NCI-H2196 (cell line): ENCODE data around the gene SLC5A1.
"Not testable (repeated sequence)": the region's sequence is repeated elsewhere in the genome, so short reads cannot be mapped to it uniquely, and the experiment has no call there.

Experiments
- DNase-seq: peaks from one replicate; lab custom pipeline; 2025; ENCODE audit not compliant: unreplicated experiment; lab: John Stamatoyannopoulos, UW

The SLC5A1 gene

DNA sequence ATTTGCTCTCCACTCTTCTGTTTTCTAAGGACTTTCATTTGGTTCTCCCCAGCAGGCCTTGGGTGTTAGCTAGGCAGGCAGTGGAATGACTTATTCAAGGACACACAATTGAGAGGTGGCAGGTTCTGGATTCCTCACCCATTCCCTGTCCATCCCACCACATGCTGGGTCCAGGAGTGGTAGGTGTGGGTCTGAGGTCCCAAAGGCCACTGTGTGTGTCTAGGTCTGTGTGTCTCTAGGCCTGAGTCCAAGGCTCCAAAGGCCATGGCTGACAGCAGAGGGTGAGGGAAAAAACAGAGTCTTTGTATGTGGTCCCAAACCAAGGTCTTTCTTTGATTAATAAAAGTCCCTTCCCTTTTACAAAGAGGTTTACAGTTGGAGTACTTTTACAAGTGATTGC is 40.8 kb downstream of the SLC5A1 start:
- no peak for DNase-seq

DNA sequence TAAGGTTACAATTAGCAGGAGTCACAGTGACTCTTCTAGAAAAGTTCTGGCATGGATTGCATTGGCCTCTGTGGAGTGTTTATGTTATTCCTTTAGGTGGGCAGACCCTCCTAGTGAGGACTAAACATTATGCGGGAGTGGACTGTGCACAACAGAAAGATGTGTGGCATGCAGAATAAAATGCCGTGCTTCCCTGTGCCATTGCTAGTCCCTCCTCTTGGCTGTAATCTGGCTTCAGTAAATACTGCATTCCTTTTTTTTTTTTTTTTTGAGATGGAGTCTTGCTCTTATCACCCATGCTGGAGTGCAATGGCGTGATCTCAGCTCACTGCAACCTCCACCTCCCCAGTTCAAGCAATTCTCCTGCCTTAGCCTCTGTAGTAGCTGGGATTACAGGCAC is 45.0 kb downstream of the SLC5A1 start:
- no peak for DNase-seq

DNA sequence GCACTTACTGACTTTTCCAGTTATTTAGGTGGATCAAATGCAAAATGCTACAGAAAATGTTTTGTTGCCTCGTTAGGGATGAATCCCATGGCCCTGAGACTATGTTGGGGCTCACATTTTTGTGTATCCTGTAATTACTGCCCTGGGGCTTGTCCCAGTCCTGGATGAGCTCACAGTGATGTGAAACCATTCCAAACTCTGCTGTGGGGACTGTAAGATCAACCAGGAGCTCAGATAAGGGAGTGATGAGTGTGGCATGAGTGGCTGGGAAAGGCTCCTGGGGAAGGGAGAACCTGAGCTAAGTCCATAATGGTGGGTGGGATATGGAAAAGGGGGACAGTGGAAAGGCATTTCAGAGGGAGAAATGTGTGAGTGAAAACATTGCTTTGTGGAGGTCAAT is 54.0 kb downstream of the SLC5A1 start:
- no peak for DNase-seq

DNA sequence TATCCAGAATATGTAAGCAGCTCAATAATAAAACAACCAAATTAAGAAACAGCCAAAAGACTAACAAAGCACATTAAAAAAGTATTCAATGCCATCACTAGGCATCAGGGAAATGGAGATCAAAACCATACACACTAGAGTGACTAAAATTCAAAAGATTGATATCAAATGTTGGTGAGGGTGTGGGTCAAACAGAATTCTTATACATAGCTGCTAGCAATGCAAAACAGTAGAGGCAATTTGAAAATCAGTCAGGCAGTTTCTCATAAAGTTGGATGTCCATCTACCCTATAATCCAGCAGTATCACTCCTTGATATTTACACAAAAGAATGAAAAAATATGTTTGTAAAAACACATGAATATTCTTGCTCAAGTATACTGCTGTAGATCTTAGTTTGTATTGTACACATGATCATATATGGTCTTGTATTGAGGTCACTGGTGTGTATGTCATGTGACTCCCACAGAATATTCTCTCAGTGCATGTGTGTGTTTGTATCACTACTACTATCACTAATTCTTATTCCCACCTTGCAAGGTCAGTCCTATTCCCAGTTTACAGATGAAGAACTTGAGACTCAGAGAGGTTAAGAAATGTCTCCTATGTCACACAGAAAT is 54.9 kb downstream of the SLC5A1 start:
- no peak for DNase-seq

DNA sequence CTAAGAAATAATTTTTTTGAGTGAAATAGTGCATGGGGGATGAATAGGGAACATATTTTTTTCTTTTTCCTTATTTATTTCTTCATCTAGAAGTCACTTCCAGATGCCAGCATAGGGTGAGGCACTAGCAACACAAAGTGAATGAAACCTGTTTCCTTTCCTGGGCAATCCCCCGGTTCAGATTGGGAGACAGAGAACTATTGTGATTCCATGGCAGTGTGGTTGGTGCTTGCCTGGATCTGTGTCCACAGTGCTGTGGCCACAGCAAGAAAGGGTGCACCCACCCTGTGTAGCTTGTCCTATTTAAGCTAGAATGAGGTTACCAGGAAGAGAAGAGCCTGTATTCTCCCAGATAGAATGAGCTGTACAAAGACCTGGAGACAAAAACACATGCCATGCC is 57.6 kb downstream of the SLC5A1 start:
- no peak for DNase-seq

DNA sequence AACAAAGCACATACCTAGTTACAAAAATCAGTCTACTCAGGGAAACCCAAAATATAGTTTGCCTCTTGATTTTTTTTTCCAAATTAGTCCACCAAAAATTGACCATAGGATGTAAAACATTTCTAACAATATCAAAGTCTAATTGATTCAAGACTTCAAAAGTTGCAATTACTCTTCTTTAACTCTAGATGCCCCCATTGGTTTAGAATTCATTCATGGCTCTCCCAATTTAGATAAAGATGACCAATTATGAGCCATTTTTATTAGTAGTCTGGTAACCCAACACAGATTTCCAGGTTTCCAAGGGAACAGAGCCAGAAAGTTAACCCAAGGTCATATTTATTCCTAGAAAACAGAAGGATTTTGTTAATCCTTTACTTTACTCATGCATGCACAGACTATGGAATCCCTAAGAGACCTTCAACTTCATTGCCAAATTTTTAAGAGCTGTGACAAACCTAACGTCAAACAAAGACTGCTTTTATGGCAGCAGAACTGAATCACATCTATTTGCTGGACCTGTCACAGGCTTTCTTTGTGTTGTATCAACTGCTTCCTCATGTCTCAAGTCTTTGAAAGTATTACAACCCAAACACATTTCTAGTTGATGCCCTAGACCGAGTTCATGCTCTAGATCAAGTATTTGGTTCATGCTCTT is 60.7 kb downstream of the SLC5A1 start:
- no peak for DNase-seq

DNA sequence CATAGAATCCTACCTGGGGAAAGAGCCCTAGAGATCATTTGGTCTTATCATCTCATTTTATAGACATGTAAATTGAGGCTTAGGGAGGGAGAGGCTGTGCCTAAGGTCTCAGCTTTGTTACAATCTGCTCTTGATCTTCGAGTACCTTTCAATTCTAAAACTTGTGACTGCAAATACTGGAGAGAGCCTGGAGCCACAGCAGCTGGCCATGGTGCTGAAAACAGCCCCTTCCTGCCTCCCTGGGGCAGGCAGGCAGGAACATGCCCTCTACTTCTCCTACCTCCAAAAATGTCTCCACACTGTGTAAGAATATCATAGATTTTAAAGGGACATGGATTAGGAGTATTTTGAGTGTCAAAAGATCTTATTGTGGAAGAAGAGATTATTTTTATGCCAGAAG is 63.9 kb downstream of the SLC5A1 start:
- no peak for DNase-seq

DNA sequence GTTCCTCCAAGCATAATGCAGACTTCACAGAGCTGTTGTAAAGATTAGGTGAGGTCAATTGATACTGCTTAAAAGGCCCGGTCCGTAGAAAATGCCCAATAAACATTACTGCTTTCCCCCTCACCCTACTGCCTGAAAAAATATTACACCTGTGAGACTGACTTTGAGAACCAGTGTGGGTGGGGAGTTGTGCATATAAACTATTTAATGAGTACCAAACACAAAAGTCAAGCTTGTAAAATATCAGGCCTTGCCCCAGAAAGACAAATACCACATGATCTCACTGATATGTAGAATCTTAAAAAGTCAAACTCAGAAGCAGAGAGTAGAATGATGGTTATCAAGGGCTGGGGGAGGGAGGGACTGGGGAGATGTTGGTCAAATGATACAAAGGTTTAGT is 69.3 kb downstream of the SLC5A1 start:
- DNase-seq = no peak

DNA sequence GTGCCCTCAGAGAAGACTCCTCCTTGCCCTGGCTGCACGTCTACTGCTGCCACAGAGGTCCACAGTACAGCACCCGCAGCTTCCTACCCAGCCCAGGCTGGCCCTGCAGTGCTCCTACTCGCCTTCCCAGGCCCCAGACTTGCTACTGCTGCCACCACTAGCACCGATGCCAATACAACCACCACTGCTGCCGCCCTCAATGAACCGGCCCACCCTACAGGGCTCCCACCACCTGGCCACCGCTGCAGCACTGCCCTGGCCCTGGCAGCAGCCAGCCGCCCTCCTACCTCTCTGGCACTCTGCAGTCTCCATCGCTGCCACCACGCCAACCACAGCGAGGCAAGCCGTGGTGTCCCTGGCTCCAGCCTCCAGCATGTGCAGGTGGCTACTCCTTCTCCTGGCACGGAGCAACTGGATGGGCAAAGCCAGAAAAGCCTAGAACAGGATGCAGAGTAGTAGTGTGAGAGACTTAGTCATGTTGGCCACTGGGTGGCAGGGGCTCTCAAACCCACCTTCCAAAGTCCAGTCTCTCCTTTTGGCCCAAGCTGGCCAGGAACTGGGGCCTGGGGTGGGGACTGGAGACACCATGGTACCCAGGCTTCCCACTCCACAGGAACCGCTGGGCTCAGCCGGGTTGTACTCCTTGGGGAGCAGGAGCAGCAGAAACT is 76.6 kb downstream of the SLC5A1 start:
- DNase-seq = no peak

DNA sequence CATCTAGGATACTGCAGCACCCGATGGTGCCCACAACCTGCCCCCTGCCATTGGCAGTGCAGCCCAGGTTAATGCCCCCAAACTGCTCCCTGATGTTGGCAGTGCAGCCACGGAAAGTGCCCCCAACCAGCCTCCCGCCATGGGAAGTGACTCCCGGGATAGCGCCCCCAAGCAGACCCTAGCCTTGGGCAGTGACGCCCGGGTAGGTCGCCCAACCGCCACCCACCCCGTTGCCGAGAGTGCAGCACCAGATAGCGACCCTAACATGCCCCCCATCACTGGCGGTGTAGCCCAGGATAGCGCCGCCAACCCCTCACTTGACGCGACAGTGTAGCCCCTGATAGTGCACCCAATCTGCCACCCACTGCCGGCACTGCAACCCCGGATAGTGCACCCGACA is 77.5 kb downstream of the SLC5A1 start:
- DNase-seq = no peak

DNA sequence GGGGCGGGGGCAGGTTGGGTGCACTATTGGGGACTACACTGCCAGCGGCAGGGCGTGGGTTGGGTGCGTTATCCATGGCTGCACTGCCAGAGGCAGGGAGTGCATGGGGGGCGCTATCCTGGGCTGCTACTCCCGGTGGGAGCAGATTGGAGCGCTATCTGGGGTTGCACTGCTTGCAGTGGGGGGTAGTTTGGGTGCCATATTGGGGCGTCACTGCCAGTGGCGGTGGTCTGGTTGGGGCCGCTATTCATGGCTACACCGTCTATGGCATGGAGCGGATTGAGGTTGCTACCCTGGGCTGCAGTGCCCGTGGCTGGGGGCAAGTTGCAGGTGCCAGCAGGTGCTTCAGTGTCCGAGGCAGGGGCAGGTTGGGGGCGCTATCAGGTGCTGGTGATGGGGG is 79.8 kb downstream of the SLC5A1 start:
- DNase-seq = no peak

DNA sequence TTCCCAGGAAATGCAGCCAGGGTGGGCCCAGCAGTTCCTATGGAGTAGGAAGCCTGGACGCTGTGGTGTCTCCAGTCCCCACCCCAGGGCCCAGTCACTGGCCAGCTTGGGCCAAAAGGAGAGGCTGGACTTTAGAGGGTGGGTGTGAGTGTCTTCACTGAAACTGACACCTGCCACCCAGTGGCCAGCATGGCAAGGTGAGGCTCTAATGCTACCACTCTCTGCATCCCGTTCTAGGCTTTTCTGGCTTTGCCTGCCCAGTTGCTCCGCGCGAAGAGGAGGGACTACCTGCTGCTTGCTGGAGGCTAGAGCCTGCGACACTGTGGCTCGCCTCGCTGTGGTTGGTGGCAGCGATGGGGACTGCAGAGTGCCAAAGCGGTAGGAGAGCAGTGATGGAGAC is 80.6 kb downstream of the SLC5A1 start:
- no peak for DNase-seq

DNA sequence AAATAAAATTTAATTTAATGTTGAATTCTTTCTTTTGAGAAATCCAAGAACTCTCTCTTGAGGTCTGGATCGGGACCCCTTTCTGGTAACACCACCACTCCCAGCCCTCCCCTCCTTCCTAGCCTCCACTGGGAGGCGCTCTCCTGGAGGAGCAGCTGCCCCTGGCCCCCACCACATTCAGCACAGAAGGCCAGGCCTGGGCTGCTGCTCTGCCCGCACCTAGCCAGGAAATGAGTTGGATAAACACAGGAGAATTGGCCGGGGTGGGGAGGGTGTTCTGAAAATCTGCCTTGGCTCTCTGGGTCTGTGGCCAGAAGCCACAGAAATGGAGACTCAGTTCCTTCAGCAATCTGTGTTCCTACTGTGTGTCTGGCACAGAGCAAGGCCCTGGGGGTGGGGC is 84.8 kb downstream of the SLC5A1 start:
- no peak for DNase-seq

DNA sequence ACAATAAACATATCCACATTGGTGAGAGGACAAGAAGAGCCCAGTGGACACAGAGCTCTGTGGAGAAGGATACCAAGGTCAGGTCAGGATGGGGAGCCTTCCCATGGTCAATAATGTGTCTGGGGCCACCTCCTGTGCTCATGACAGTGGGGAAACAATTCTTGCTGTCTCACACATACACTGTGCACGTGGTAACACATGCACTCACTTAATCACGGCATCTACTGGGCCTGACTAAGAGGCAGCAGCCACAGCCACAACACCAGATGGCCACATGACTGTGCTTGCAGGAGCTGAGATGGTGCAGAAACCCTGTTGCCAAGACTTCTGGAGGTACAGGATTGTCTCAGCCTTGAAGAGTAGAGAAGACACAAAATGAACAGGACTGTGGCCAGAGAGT is 87.4 kb downstream of the SLC5A1 start:
- no peak for DNase-seq

DNA sequence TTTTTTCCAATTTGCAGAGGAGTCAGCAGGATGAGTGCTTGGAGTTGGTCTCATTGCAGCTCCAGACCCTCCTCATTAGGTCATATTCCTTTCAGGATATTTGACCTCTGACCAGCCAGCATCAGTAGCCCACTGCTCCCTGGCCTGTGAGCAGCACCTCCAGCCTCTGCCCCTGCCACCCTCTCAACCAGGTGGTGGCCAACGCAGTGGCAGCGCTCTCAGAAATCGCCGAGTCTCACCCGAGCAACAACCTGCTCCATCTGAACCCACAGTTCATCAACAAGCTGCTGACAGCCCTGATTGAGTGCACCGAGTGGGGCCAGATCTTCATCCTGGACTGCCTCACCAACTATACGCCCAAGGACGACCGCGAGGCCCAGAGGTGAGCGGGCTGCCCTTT is 89.1 kb downstream of the SLC5A1 start:
- no peak for DNase-seq

DNA sequence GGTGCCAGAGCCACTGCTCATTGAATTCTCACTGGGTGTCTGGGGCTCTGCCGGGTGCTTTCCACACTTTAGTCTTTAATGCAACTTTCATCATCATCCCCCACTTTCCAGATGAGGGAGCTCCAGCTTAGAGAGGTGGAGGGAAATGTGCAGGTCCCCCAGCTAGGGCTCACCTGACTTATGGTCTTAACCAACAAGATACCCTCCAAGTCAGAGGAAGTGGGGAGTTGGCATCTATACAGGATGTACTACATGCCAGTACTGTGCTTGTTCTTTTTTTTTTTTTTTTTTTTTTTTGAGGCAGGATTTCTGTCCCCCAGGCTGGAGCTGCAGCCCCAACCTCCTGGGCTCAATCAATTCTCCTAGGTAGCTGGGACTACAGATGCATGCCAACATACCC is 89.7 kb downstream of the SLC5A1 start:
- no peak for DNase-seq

DNA sequence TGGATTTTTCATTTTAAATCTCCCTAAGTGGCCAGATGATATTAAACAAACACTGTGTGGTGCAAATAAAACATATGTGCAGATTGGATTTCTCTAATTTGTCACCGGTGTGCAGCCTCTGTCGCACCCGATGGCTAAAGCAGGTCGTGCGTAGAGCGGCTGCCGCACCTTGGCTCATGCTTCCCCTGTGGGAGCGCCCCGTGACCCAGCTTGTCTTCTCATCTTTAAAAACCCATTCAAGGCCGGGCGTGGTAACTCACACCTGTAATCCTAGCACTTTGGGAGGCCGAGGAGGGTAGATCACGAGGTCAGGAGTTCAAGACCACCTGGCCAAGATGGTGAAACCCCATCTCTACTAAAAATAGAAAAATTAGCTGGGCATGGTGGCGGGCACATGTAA is 91.7 kb downstream of the SLC5A1 start:
- not testable (repeated sequence) for DNase-seq

DNA sequence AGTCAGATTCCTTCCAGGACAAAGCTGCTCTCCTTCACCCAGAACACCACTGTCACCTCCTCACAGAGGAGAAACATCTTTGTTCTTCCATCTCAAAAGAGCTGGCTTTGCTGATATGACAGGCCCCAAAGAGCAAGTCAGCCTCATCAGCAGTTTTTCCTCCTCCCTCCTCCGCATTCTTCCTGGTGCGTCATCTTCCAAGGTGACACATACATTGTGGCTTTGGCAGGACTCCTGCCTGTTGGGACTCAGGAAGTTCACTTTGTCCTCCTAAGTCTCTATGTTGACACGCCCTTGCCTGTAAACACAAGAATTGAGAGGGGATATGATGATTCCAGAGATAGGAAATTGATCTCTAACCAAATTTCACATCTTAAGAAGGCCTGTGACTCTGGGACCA is 92.9 kb downstream of the SLC5A1 start:
- peak; percentile 3 for DNase-seq

DNA sequence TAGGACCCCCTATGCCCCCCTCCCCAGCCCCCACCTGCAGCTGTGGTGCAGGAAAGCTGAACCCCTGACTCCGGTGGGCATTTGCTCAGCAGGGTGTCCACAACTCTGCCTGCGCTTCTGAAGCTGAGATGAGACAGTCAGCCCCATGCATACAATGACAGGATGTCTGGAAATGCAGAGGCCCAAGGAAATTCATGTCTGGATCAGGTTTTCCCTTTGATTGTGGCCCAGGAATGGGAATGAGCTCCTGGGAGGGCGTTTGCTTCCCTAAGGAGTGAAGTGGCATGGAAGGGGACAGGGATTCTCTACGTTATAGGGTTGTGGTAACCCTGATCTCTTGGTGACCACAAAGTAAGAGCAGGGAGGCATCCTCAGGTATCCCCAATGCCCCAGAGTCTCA is 93.8 kb downstream of the SLC5A1 start:
- DNase-seq = not testable (repeated sequence)

DNA sequence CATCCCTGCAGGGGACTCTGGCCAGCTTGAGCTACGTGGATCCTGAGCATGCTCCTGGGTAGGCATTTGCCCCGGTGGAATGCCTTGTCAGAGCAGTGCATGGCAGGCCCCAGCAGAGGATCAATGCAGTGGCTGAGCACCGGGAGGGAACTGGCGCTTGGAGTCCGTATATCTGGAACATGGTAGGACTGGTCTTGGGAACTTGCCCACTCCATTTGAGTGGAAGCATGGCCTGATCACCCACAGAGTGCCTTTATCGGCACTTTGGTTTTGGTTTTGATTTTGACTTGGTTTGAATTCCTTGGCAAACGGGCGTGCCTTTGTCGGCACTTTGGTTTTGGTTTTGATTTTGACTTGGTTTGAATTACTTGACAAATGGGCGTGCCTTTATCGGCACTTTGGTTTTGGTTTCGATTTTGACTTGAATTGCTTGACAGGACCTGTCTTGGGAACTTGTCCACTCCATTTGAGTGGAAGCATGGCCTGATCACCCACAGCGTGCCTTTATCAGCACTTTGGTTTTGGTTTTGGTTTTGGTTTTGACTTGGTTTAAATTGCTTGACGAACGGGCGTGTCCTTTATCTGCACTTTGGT is 94.8 kb downstream of the SLC5A1 start:
- DNase-seq = peak; percentile 40

DNA sequence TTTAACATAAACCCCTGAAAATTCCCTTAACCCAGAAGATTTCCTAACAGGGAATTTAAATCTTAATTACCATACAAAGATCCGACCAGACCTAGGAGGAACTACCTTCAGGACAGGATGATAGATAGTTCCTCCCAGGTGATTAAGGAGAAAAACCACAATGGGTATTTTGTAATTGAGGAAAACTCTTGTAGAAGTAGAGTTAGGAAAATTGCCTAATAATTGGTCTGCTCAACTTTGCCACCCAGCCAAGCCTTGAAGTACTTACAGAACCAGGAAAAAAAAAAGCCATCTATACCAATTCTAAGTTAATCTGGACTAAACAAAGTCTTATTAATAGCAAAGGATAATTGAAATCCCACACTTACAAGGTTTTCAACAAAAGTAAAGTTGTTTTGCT is 95.5 kb downstream of the SLC5A1 start:
- DNase-seq = not testable (repeated sequence)

DNA sequence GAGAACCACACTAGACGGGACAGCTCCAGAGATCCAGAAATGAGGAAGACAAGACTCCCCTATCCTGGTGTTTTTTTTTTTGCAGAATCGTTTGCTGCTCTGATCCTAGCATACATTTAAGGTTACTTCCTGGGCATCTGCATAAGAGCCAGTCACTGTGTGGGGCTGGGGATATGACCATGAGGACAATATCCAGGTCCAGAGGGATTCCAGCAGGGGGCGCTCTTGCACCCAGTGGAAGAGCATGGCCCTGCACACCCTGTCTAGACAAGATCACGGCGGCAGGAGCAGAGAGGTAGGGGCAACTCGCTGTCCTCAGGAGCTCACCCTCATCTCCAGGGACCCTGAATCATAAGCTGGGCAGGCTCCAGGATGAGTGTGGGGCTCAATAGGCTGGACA is 97.6 kb downstream of the SLC5A1 start:
- DNase-seq = not testable (repeated sequence)
